Neuronal stem cell (in vitro differentiated cells): ENCODE measurements around the gene LPAR3.

Experiments
- DNase-seq: peaks from one replicate; pipeline ENCODE4 v3.0.0-alpha.2; 2013; ENCODE audit warnings: low spot score
- H2AFZ ChIP-seq: one replicate; pipeline ENCODE4 v1.6.1; 2013; ENCODE audit warnings: mild to moderate bottlenecking, low read length, inconsistent platforms
- H2AK5ac ChIP-seq: 2 replicates; pipeline ENCODE4 v1.6.1; 2013; ENCODE audit warnings: low read depth, mild to moderate bottlenecking, inconsistent platforms, low read length, moderate library complexity, mixed read lengths
- H2BK120ac ChIP-seq: 2 replicates; pipeline ENCODE4 v1.6.1; 2013; ENCODE audit warnings: low read depth, mild to moderate bottlenecking, inconsistent platforms, low read length, moderate library complexity, mixed read lengths
- H2BK12ac ChIP-seq: one replicate; pipeline ENCODE4 v1.6.1; 2013; ENCODE audit warnings: low read length, inconsistent platforms
- H2BK15ac ChIP-seq: 2 replicates; pipeline ENCODE4 v1.6.1; 2013; ENCODE audit warnings: mild to moderate bottlenecking, low read length, inconsistent platforms, mixed read lengths
- H2BK5ac ChIP-seq: one replicate; pipeline ENCODE4 v1.6.1; 2013; ENCODE audit warnings: inconsistent platforms, mild to moderate bottlenecking, low read length, moderate library complexity
- H3K14ac ChIP-seq: one replicate; pipeline ENCODE4 v1.6.1; 2013; ENCODE audit warnings: low read length, inconsistent platforms
- H3K18ac ChIP-seq: 2 replicates; pipeline ENCODE4 v1.6.1; 2013; ENCODE audit warnings: low read length, inconsistent platforms
- H3K23ac ChIP-seq: 2 replicates; pipeline ENCODE4 v1.6.1; 2013; ENCODE audit warnings: low read depth, mild to moderate bottlenecking, mixed read lengths, low read length, inconsistent platforms; ENCODE audit not compliant: poor library complexity
- H3K27ac ChIP-seq: replicated peaks from 3 replicates; pipeline ENCODE4 v1.5.1; 2013; ENCODE audit warnings: low read length, inconsistent platforms
- H3K27me3 ChIP-seq, 3 experiments: 2 replicates each; pipeline ENCODE4 v1.6.1; 2013; ENCODE audit warnings: low read length in 3 of 3, mild to moderate bottlenecking in 2 of 3, inconsistent platforms in 1 of 3, low read depth in 1 of 3, mixed read lengths in 1 of 3, moderate library complexity in 1 of 3; ENCODE audit not compliant: control insufficient read depth in 3 of 3, insufficient read depth in 3 of 3
- H3K36me3 ChIP-seq, 2 donors: replicated peaks in 1 of 2; 2 replicates each; pipeline ENCODE4 v1.6.1; 2013; ENCODE audit warnings: low read length in 2 of 2; ENCODE audit not compliant: control insufficient read depth in 2 of 2, insufficient read depth in 2 of 2
- H3K4ac ChIP-seq: 2 replicates; pipeline ENCODE4 v1.6.1; 2013; ENCODE audit warnings: inconsistent platforms, mild to moderate bottlenecking, low read length, moderate library complexity
- H3K4me1 ChIP-seq, 2 donors: 1 replicate in 1 of 2; 2 replicates in 1 of 2; pipeline ENCODE4 v1.6.1; 2013; ENCODE audit warnings: low read length in 2 of 2, low read depth in 1 of 2; ENCODE audit not compliant: control insufficient read depth in 2 of 2, insufficient read depth in 1 of 2
- H3K4me2 ChIP-seq: one replicate; pipeline ENCODE4 v1.6.1; 2013; ENCODE audit warnings: mild to moderate bottlenecking, low read length, inconsistent platforms; ENCODE audit not compliant: insufficient read depth, poor library complexity, severe bottlenecking
- H3K4me3 ChIP-seq, 2 donors: 2 replicates each; pipeline ENCODE4 v1.5.1; 2013; ENCODE audit warnings: low read length in 2 of 2, mild to moderate bottlenecking in 2 of 2, inconsistent platforms in 1 of 2, moderate library complexity in 1 of 2
- H3K79me1 ChIP-seq: one replicate; pipeline ENCODE4 v1.6.1; 2013; ENCODE audit warnings: low read depth, mild to moderate bottlenecking, inconsistent platforms, low read length, moderate library complexity
- H3K9ac ChIP-seq: one replicate; pipeline ENCODE4 v1.6.1; 2013; ENCODE audit warnings: mild to moderate bottlenecking, low read depth, low read length, inconsistent platforms; ENCODE audit not compliant: poor library complexity
- H3K9me3 ChIP-seq, 2 donors: replicated peaks in 1 of 2; 2 replicates each; pipeline versions ENCODE3 to v1.6.1; 2013; ENCODE audit warnings: low read length in 2 of 2, mild to moderate bottlenecking in 2 of 2, inconsistent platforms in 1 of 2, low read depth in 1 of 2, mixed read lengths in 1 of 2, moderate library complexity in 1 of 2; ENCODE audit not compliant: control insufficient read depth in 2 of 2, insufficient read depth in 1 of 2
- H4K8ac ChIP-seq: one replicate; pipeline ENCODE4 v1.6.1; 2013; ENCODE audit warnings: low read depth, mild to moderate bottlenecking, inconsistent platforms, low read length, moderate library complexity
- H4K91ac ChIP-seq: one replicate; pipeline ENCODE4 v1.6.1; 2013; ENCODE audit warnings: low read length, low read depth, mild to moderate bottlenecking, inconsistent platforms; ENCODE audit not compliant: poor library complexity
- WGBS, 2 donors: extraction: QIAGEN DNeasy Blood & Tissue Kit; methylation state at CpG; one replicate each; pipeline ENCODE4 v1.1.7; 2013; ENCODE audit warnings: missing lambda C conversion rate in 2 of 2, mixed read lengths in 1 of 2; ENCODE audit not compliant: insufficient read length in 2 of 2, insufficient replicate concordance in 1 of 2; ENCODE audit errors: extremely low coverage in 2 of 2; 5-methylcytosine and 5-hydroxymethylcytosine counted together

Gene LPAR3

GRCh38 chr1:84776639-84777038 is 116.4 kb downstream of the LPAR3 start:
- Histone ChIP-seq H4K8ac (no peak overlapping the region), H3K4ac (no peak overlapping the region), H3K4me1 (no peaks in the 10 kb centered on the region), H3K9me3 (no peaks in the 10 kb centered on the region), H3K27ac (no peak overlapping the region), H2BK5ac (no peak overlapping the region), H4K91ac (no peak overlapping the region), H3K14ac (no peak overlapping the region), H2AFZ (no peak overlapping the region), H3K18ac (no peak overlapping the region), H3K9ac (no peak overlapping the region), H2AK5ac (no peak overlapping the region), H3K4me2 (no peak overlapping the region), H3K36me3 (no peaks in the 10 kb centered on the region), H2BK15ac (no peak overlapping the region), H3K4me3 (no peak overlapping the region), H3K27me3 (no peaks in the 10 kb centered on the region), H2BK12ac (no peak overlapping the region), H3K23ac (no peak overlapping the region), H3K79me1 (no peaks in the 10 kb centered on the region), H2BK120ac (no peak overlapping the region)
- WGBS, 2 donors: no CpG with 5 or more reads among the region's 5 CpGs
- DNase-seq: no peak

- no peak overlapping the region for H3K4me2 ChIP-seq
- H2AK5ac ChIP-seq: no peak overlapping the region
- no peak overlapping the region for H3K18ac ChIP-seq
- no peaks in the 10 kb centered on the region for H3K9me3 ChIP-seq
- no peak overlapping the region for H2BK5ac ChIP-seq
- H3K4me3 ChIP-seq: no peak overlapping the region
- H2BK120ac ChIP-seq: no peak overlapping the region
- H3K4me1 ChIP-seq: no peaks in the 10 kb centered on the region
- no peak overlapping the region for H2BK15ac ChIP-seq
- WGBS, 2 donors: no CpG with 5 or more reads among the region's 3 CpGs
- no peak overlapping the region for H4K91ac ChIP-seq
- no peak overlapping the region for H3K14ac ChIP-seq
- no peak overlapping the region for H4K8ac ChIP-seq
- H3K27ac ChIP-seq: no peak overlapping the region
- no peak overlapping the region for H3K9ac ChIP-seq
- H2AFZ ChIP-seq: no peak overlapping the region
- no peak overlapping the region for H3K23ac ChIP-seq
- H3K4ac ChIP-seq: no peak overlapping the region
- H3K27me3 ChIP-seq: no peaks in the 10 kb centered on the region
- no peaks in the 10 kb centered on the region for H3K79me1 ChIP-seq
- no peak for DNase-seq
- H3K36me3 ChIP-seq: no peaks in the 10 kb centered on the region
- no peak overlapping the region for H2BK12ac ChIP-seq
These were observed 117.5 kb downstream of the LPAR3 start for GRCh38 chr1:84775535-84775920.

GRCh38 chr1:84774669-84775534 is 118.1 kb downstream of the LPAR3 start:
- Histone ChIP-seq H3K36me3 (no peaks in the 10 kb centered on the region), H3K18ac (peak overlapping the region; percentile 69), H3K9me3 (no peaks in the 10 kb centered on the region), H3K4me2 (no peak overlapping the region), H2BK15ac (no peak overlapping the region), H2BK12ac (no peak overlapping the region), H2AK5ac (no peak overlapping the region), H3K4me3 (no peak overlapping the region), H3K14ac (no peak overlapping the region), H4K8ac (peak overlapping the region; percentile 93), H3K27ac (no peak overlapping the region), H2AFZ (peak overlapping the region; percentile 38), H4K91ac (no peak overlapping the region), H3K27me3 (no peaks in the 10 kb centered on the region), H3K23ac (no peak overlapping the region), H3K9ac (no peak overlapping the region), H3K4ac (no peak overlapping the region), H2BK5ac (no peak overlapping the region), H3K79me1 (no peaks in the 10 kb centered on the region), H2BK120ac (no peak overlapping the region), H3K4me1 (no peaks in the 10 kb centered on the region)
- DNase-seq: no peak
- WGBS, 2 donors: no CpG with 5 or more reads among the region's 16 CpGs

GRCh38 chr1:84773933-84774497 is 119.0 kb downstream of the LPAR3 start:
- H2BK15ac ChIP-seq: no peak overlapping the region
- peak overlapping the region; percentile 38 for H2AFZ ChIP-seq
- no peak overlapping the region for H3K18ac ChIP-seq
- no peak overlapping the region for H3K9ac ChIP-seq
- H2BK5ac ChIP-seq: no peak overlapping the region
- WGBS, 2 donors: no CpG with 5 or more reads among the region's 4 CpGs
- H3K4ac ChIP-seq: no peak overlapping the region
- DNase-seq: no peak
- H3K4me3 ChIP-seq: no peak overlapping the region
- H3K14ac ChIP-seq: no peak overlapping the region
- H3K36me3 ChIP-seq: no peaks in the 10 kb centered on the region
- H3K9me3 ChIP-seq: no peaks in the 10 kb centered on the region
- H3K23ac ChIP-seq: no peak overlapping the region
- H2BK12ac ChIP-seq: peak overlapping the region; percentile 48
- H2BK120ac ChIP-seq: no peak overlapping the region
- H4K8ac ChIP-seq: no peak overlapping the region
- H3K4me2 ChIP-seq: no peak overlapping the region
- H3K27me3 ChIP-seq: no peaks in the 10 kb centered on the region
- H3K4me1 ChIP-seq: no peaks in the 10 kb centered on the region
- H3K79me1 ChIP-seq: no peaks in the 10 kb centered on the region
- H4K91ac ChIP-seq: no peak overlapping the region
- H3K27ac ChIP-seq: no peak overlapping the region
- no peak overlapping the region for H2AK5ac ChIP-seq
